SK-N-SH (cell line): ENCODE results near the gene TMEM245. TPM values are rescaled to one million over a fixed set of nuclear protein-coding genes. Genes with fewer than 3 reads are reported as not detected.

Experiments
- CTCF ChIA-PET: fragments of 300-600, 350-600 bp; formaldehyde crosslinking; extraction: SDS; loops from one replicate; lab custom pipeline; 2021; lab: Yijun Ruan, JAX
- POLR2A ChIA-PET: fragments of 350-600 bp; sonication (Branson Sonifier 250); formaldehyde crosslinking; extraction: SDS; loops from one replicate; lab custom pipeline; 2020; ENCODE audit warnings: antibody characterized with exemption, inconsistent platforms; lab: Yijun Ruan, JAX
- DNase-seq: peaks from one replicate; pipeline ENCODE4 v3.0.0; 2012
- H2AFZ ChIP-seq: fragments of 200-600 bp; sonication (generic); 2 replicates; pipeline ENCODE4 v1.8.1; 2016; ENCODE audit warnings: antibody characterized with exemption, mild to moderate bottlenecking, low read depth
- H3F3A ChIP-seq: fragments of 200-600 bp; sonication (generic); replicated peaks from 2 replicates; pipeline ENCODE3; 2016; ENCODE audit warnings: antibody characterized with exemption, mild to moderate bottlenecking; ENCODE audit not compliant: insufficient read depth
- H3K27ac ChIP-seq, 2 experiments: fragments of 200-500 bp in 1 of 2; fragments of 200-600 bp in 1 of 2; sonication (Bioruptor generic) in 1 of 2; sonication (generic), shearing (Covaris generic) in 1 of 2; 2 replicates each; pipeline versions ENCODE4 v1.5.1 to v1.6.1; 2014 to 2016; ENCODE audit warnings: low read depth in 2 of 2, inconsistent platforms in 1 of 2, low read length in 1 of 2, mild to moderate bottlenecking in 1 of 2, mixed read lengths in 1 of 2
- H3K27me3 ChIP-seq: fragments of 200-600 bp; sonication (generic), shearing (Covaris generic); 2 replicates; pipeline ENCODE4 v1.6.1; 2016; ENCODE audit warnings: mixed run types; ENCODE audit not compliant: insufficient read depth
- H3K36me3 ChIP-seq, 2 experiments: fragments of 200-500 bp in 1 of 2; fragments of 200-600 bp in 1 of 2; sonication (Bioruptor generic) in 1 of 2; sonication (generic) in 1 of 2; replicated peaks in 1 of 2; 2 replicates each; pipeline versions ENCODE3 to v1.5.1; 2014 to 2016; ENCODE audit warnings: low read length in 1 of 2, mild to moderate bottlenecking in 1 of 2; ENCODE audit not compliant: insufficient read depth in 2 of 2, control insufficient read depth in 1 of 2
- H3K4me1 ChIP-seq, 2 experiments: fragments of 200-500 bp in 1 of 2; fragments of 200-600 bp in 1 of 2; sonication (Bioruptor generic) in 1 of 2; sonication (generic), shearing (Covaris generic) in 1 of 2; 2 replicates each; pipeline versions ENCODE4 v1.5.1 to v1.6.1; 2014 to 2016; ENCODE audit warnings: low read depth in 1 of 2, low read length in 1 of 2, mixed run types in 1 of 2; ENCODE audit not compliant: insufficient read depth in 2 of 2, control insufficient read depth in 1 of 2
- H3K4me2 ChIP-seq: fragments of 200-600 bp; sonication (generic), shearing (Covaris generic); 2 replicates; pipeline ENCODE4 v1.6.1; 2017; ENCODE audit warnings: mixed run types
- H3K4me3 ChIP-seq, 2 experiments: fragments of 200-500 bp in 1 of 2; fragments of 200-600 bp in 1 of 2; sonication (Bioruptor generic) in 1 of 2; sonication (generic), shearing (Covaris generic) in 1 of 2; 2 replicates each; pipeline versions ENCODE4 v1.5.1 to v1.8.1; 2014 to 2016; ENCODE audit warnings: low read depth in 2 of 2, inconsistent platforms in 1 of 2, low read length in 1 of 2, mild to moderate bottlenecking in 1 of 2, mixed read lengths in 1 of 2, moderate library complexity in 1 of 2
- H3K79me2 ChIP-seq: fragments of 200-600 bp; sonication (generic); 2 replicates; pipeline ENCODE4 v1.8.1; 2017; ENCODE audit warnings: mild to moderate bottlenecking; ENCODE audit not compliant: insufficient read depth
- H3K9ac ChIP-seq: fragments of 200-600 bp; sonication (generic); 2 replicates; pipeline ENCODE4 v1.6.1; 2017; ENCODE audit warnings: mixed run types
- H3K9me2 ChIP-seq: fragments of 200-600 bp; sonication (generic); 2 replicates; pipeline ENCODE4 v1.6.1; 2017; ENCODE audit warnings: mixed run types
- H3K9me3 ChIP-seq: fragments of 200-600 bp; sonication (generic); 2 replicates; pipeline ENCODE4 v1.6.1; 2017; ENCODE audit warnings: mixed run types, mild to moderate bottlenecking, moderate library complexity
- H4K20me1 ChIP-seq: fragments of 200-600 bp; sonication (generic); 2 replicates; pipeline ENCODE4 v1.6.1; 2017; ENCODE audit warnings: mild to moderate bottlenecking, mixed run types; ENCODE audit not compliant: insufficient read depth
- ELF1 ChIP-seq: IDR thresholded peaks from 2 replicates; pipeline ENCODE4 v1.4.0; 2012
- EP300 ChIP-seq, 2 experiments: IDR thresholded peaks; 2 replicates each; pipeline versions ENCODE4 v1.4.0 to v1.6.1; 2012; ENCODE audit warnings: borderline replicate concordance in 1 of 2, low read depth in 1 of 2, low read length in 1 of 2
- EZH2phosphoT487 ChIP-seq: fragments of 200-600 bp; sonication (generic); IDR thresholded peaks from 2 replicates; pipeline ENCODE4 v1.6.1; 2017; ENCODE audit warnings: low read depth, mixed run types, mild to moderate bottlenecking, antibody characterized with exemption, moderate library complexity, borderline replicate concordance
- FOSL2 ChIP-seq: IDR thresholded peaks from 2 replicates; pipeline ENCODE4 v1.4.0; 2012; ENCODE audit warnings: low read depth, mild to moderate bottlenecking, moderate library complexity, borderline replicate concordance
- GATA2 ChIP-seq: sonication (generic); formaldehyde crosslinking; IDR thresholded peaks from 2 replicates; pipeline ENCODE4 v1.5.0; 2020; ENCODE audit warnings: mild to moderate bottlenecking, missing genetic modification reagents
- JUND ChIP-seq: IDR thresholded peaks from 2 replicates; pipeline ENCODE4 v1.4.0; 2012
- MAX ChIP-seq: IDR thresholded peaks from 2 replicates; pipeline ENCODE4 v1.4.0; 2012; ENCODE audit warnings: low read depth
- MEF2A ChIP-seq: IDR thresholded peaks from 2 replicates; pipeline ENCODE4 v1.4.0; 2012; ENCODE audit warnings: low read depth, borderline replicate concordance
- NFIC ChIP-seq: IDR thresholded peaks from 2 replicates; pipeline ENCODE4 v1.4.0; 2012; ENCODE audit warnings: borderline replicate concordance
- PBX3 ChIP-seq: IDR thresholded peaks from 2 replicates; pipeline ENCODE4; 2012
- POLR2AphosphoS5 ChIP-seq: IDR thresholded peaks from 2 replicates; pipeline ENCODE4 v1.6.1; 2012; ENCODE audit warnings: low read depth, low read length
- REST ChIP-seq: IDR thresholded peaks from 2 replicates; pipeline ENCODE4 v1.6.1; 2012; ENCODE audit warnings: mild to moderate bottlenecking, low read depth, low read length, moderate library complexity
- RXRA ChIP-seq: IDR thresholded peaks from 2 replicates; pipeline ENCODE4 v1.4.0; 2012; ENCODE audit warnings: low read depth, mild to moderate bottlenecking, borderline replicate concordance
- TCF12 ChIP-seq: IDR thresholded peaks from 2 replicates; pipeline ENCODE4 v1.4.0; 2012
- TEAD4 ChIP-seq: IDR thresholded peaks from 2 replicates; pipeline ENCODE4 v1.4.0; 2012; ENCODE audit warnings: mild to moderate bottlenecking, borderline replicate concordance; ENCODE audit not compliant: insufficient read depth
- ZBTB33 ChIP-seq: IDR thresholded peaks from 2 replicates; pipeline ENCODE4 v1.4.0; 2012; ENCODE audit warnings: low read depth, borderline replicate concordance
- WGBS: methylation state at CpG from one replicate; pipeline ENCODE4 v1.1.6; 2017; ENCODE audit warnings: low lambda C conversion rate; 5-methylcytosine and 5-hydroxymethylcytosine counted together
- polyA plus RNA-seq, 3 experiments: library from polyadenylated mRNA; depleted of rRNA; stranded (reverse); fragments of >200 nt; gene quantifications; 2 replicates each; pipeline ENCODE4 v1.2.3, GENCODE V29; 2012

The TMEM245 gene
- polyA plus RNA-seq, 1 of the 3 experiments (the other 2 are of a cell fraction) = 17.5 TPM

- H3K79me2 ChIP-seq = peaks cover 95% of the 10 kb centered on the region
- H3K9ac ChIP-seq = no peak overlapping the region
- H3K9me2 ChIP-seq = no peaks in the 10 kb centered on the region
- POLR2A ChIA-PET = no interaction called here
- peaks cover 9 to 35% of the 10 kb centered on the region in 2 experiments for H3K36me3 ChIP-seq
- no peaks in the 10 kb centered on the region for H3K27me3 ChIP-seq
- peaks cover 39% of the 10 kb centered on the region for H4K20me1 ChIP-seq
- peaks cover 39% of the 10 kb centered on the region for H3F3A ChIP-seq
- H3K4me1 ChIP-seq = peaks cover 11 to 38% of the 10 kb centered on the region in 2 experiments
- no peak overlapping the region for H3K4me3 ChIP-seq
- WGBS = 37% methylated on average over 3 of the region's 3 CpGs
- CTCF ChIA-PET = no interaction called here
- H3K27ac ChIP-seq = peak overlapping the region; percentile 50 to 59
- H3K4me2 ChIP-seq = peak overlapping the region; percentile 64; the same call in 1 of the 2 replicates
- no peak overlapping the region for H2AFZ ChIP-seq
- H3K9me3 ChIP-seq = no peaks in the 10 kb centered on the region
- no peak for DNase-seq
- peak; percentile 35; the same call in 1 of the 2 replicates for TF ChIP-seq POLR2AphosphoS5
- TF ChIP-seq RXRA = no peak
- TF ChIP-seq NFIC = peak; percentile 84
- 0 out of 2 replicates have a peak, but pooled peaks have one; percentile 50 for TF ChIP-seq TEAD4
- TF ChIP-seq MEF2A = peak; percentile 23; the same call in 1 of the 2 replicates
- no peak for TF ChIP-seq ELF1
- TF ChIP-seq PBX3 = peak; percentile 80
- TF ChIP-seq ZBTB33 = 0 out of 2 replicates have a peak, but pooled peaks have one; percentile 28
- no peak for TF ChIP-seq EZH2phosphoT487
- peak; percentile 59; the same call in 1 of the 2 replicates for TF ChIP-seq FOSL2
- peak; percentile 85 for TF ChIP-seq TCF12
- TF ChIP-seq EP300 (IDR thresholded peaks at IDR 0.05; ENCODE audit: borderline replicate concordance in 1 of 2, low read depth in 1 of 2, low read length in 1 of 2) = peak; percentile 32 to 78; a peak in 2 of 4 replicates
- no peak for TF ChIP-seq GATA2
- no peak for TF ChIP-seq MAX
- no peak for TF ChIP-seq REST
- peak; percentile 70 for TF ChIP-seq JUND
These were observed 17.9 kb downstream of the TMEM245 start for GRCh38 chr9:109101810-109102209.
